ENCODE measurements around the gene STARD3NL.
"Not testable (repeated sequence)": the region's sequence is repeated elsewhere in the genome, so short reads cannot be mapped to it uniquely, and the experiment has no call there.

The STARD3NL gene

GRCh38 chr7:38178004-38178694 is at the start of gene STARD3NL:
Gene STARD3NL (plus strand): TSS chr7:38178245. CDS start chr7:38207505, 29,260 bp downstream.
- DNase-seq (ENCODE audit: low read depth): peak; percentile 77

- no peak for DNase-seq (ENCODE audit: low read depth)
Observed at GRCh38 chr7:38129162-38129561, 48.9 kb upstream of the STARD3NL start.

- no peak for DNase-seq (ENCODE audit: low read depth)
Observed at GRCh38 chr7:38129579-38129978, 48.5 kb upstream of the STARD3NL start.

- DNase-seq (ENCODE audit: low read depth): no peak
Observed at GRCh38 chr7:38138171-38138570, 39.9 kb upstream of the STARD3NL start.

GRCh38 chr7:38141187-38141586 is 36.9 kb upstream of the STARD3NL start:
- no peak for DNase-seq (ENCODE audit: low read depth)

- no peak for DNase-seq (ENCODE audit: low read depth)
Observed at GRCh38 chr7:38142736-38143135, 35.3 kb upstream of the STARD3NL start.

- no peak for DNase-seq (ENCODE audit: low read depth)
Observed at GRCh38 chr7:38147005-38147404, 31.0 kb upstream of the STARD3NL start.

GRCh38 chr7:38151556-38151955 is 26.5 kb upstream of the STARD3NL start:
- no peak for DNase-seq (ENCODE audit: low read depth)

- DNase-seq (ENCODE audit: low read depth): no peak
Observed at GRCh38 chr7:38153515-38153914, 24.5 kb upstream of the STARD3NL start.

GRCh38 chr7:38154278-38154677 is 23.8 kb upstream of the STARD3NL start:
- no peak for DNase-seq (ENCODE audit: low read depth)

- no peak for DNase-seq (ENCODE audit: low read depth)
Observed at GRCh38 chr7:38160003-38160571, 18.0 kb upstream of the STARD3NL start.

- DNase-seq (ENCODE audit: low read depth): no peak
Observed at GRCh38 chr7:38162036-38162435, 16.0 kb upstream of the STARD3NL start.

- DNase-seq (ENCODE audit: low read depth): no peak
Observed at GRCh38 chr7:38163671-38164070, 14.4 kb upstream of the STARD3NL start.

- DNase-seq (ENCODE audit: low read depth): no peak
Observed at GRCh38 chr7:38168890-38169570, 9.0 kb upstream of the STARD3NL start.

GRCh38 chr7:38169847-38170246 is 8.2 kb upstream of the STARD3NL start:
- no peak for DNase-seq (ENCODE audit: low read depth)

- DNase-seq (ENCODE audit: low read depth): no peak
Observed at GRCh38 chr7:38171623-38172391, 6.2 kb upstream of the STARD3NL start.

- not testable (repeated sequence) for DNase-seq (ENCODE audit: low read depth)
Observed at GRCh38 chr7:38175547-38175946, 2.5 kb upstream of the STARD3NL start.

- DNase-seq (ENCODE audit: low read depth): no peak
Observed at GRCh38 chr7:38177621-38178003, 433 bp upstream of the STARD3NL start.

GRCh38 chr7:38178695-38179344 is 775 bp downstream of the STARD3NL start:
- DNase-seq (ENCODE audit: low read depth): no peak

- no peak for DNase-seq (ENCODE audit: low read depth)
Observed at GRCh38 chr7:38179776-38180226, 1.8 kb downstream of the STARD3NL start.

GRCh38 chr7:38181111-38181510 is 3.1 kb downstream of the STARD3NL start:
- DNase-seq (ENCODE audit: low read depth): no peak

GRCh38 chr7:38182450-38182849 is 4.4 kb downstream of the STARD3NL start:
- no peak for DNase-seq (ENCODE audit: low read depth)

All from activated T-helper 1 cell treated with Interleukin-2 at 50 U/mL for 16 hours (primary cell).